ENCODE results near the gene FCAR.
"Not testable (repeated sequence)": the region's sequence is repeated elsewhere in the genome, so short reads cannot be mapped to it uniquely, and the experiment has no call there.

DNA sequence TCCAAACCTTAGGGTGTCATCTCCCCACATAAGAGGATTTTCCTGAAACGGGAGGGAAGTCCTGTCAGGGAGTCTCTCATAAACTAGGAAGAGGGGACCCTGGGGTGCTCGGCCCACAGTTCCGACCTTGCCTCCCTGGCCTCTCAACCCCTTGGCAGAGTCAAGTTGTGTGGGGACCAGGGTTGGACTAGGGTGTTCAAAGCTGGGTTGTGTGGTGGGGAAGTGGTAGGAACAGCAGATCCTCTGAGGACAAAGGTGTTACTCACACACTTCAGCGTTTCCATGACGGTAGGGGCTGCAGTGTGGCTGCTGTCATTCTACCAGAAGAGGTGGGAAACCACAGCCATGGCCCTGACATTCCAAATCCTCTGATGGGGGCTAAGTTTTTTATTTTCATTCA lies 38.9 kb upstream of the FCAR start:
- TF ChIP-seq, protein P1, sequence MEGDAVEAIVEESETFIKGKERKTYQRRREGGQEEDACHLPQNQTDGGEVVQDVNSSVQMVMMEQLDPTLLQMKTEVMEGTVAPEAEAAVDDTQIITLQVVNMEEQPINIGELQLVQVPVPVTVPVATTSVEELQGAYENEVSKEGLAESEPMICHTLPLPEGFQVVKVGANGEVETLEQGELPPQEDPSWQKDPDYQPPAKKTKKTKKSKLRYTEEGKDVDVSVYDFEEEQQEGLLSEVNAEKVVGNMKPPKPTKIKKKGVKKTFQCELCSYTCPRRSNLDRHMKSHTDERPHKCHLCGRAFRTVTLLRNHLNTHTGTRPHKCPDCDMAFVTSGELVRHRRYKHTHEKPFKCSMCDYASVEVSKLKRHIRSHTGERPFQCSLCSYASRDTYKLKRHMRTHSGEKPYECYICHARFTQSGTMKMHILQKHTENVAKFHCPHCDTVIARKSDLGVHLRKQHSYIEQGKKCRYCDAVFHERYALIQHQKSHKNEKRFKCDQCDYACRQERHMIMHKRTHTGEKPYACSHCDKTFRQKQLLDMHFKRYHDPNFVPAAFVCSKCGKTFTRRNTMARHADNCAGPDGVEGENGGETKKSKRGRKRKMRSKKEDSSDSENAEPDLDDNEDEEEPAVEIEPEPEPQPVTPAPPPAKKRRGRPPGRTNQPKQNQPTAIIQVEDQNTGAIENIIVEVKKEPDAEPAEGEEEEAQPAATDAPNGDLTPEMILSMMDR (IDR thresholded peaks at IDR 0.05) = not testable (repeated sequence)
- TF ChIP-seq ZFX (IDR thresholded peaks at IDR 0.05; ENCODE audit: borderline replicate concordance) = not testable (repeated sequence)

Measured in 22Rv1 (cell line).